NCI-H82 treated with DMSO at 0.1 percent for 48 hours (cell line): ENCODE data around the gene TAF4.
"Not testable (repeated sequence)": the region's sequence is repeated elsewhere in the genome, so short reads cannot be mapped to it uniquely, and the experiment has no call there.

ENCODE experiments used
- DNase-seq: peaks from one replicate; lab custom pipeline; 2025; ENCODE audit not compliant: unreplicated experiment; lab: John Stamatoyannopoulos, UW

The TAF4 gene

GRCh38 chr20:61949714-61950640 lies 115.7 kb downstream of the TAF4 start:
- no peak for DNase-seq

DNA sequence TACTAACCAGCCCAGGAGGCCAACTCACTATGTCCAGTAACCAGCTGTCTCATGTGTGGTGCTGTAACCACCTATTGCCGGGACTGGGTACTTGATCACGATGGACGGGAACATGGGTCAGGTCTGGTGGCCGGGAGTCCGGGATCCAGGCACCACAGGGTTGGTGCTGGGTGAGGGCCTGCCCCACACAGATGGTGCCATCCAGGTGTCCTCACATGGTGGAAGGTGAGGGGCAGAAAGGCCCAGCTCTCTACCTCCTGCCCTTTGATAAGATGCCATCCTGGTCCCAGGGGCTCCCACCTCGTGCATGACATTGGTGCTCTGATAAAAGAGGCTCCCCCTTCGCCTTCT lies 116.3 kb downstream of the TAF4 start:
- no peak for DNase-seq

- DNase-seq: no peak
Measured at GRCh38 chr20:61948586-61949362, 116.9 kb downstream of the TAF4 start.

DNA sequence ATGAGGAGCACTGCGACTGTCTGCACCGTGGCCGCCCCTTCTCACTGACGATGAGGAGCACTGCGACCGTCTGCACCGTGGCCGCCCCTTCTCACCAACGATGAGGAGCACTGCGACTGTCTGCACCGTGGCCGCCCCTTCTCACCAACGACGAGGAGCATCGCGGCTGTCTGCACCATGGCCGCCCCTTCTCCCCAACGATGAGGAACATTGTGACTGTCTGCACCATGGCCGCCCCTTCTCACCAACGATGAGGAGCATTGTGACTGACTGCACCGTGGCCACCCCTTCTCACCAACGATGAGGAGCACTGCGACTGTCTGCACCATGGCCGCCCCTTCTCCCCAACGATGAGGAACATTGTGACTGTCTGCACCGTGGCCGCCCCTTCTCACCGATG lies 117.6 kb downstream of the TAF4 start:
- DNase-seq: not testable (repeated sequence)

GRCh38 chr20:61945495-61945894 lies 120.2 kb downstream of the TAF4 start:
- DNase-seq: not testable (repeated sequence)

GRCh38 chr20:61944967-61945366 lies 120.7 kb downstream of the TAF4 start:
- not testable (repeated sequence) for DNase-seq

DNA sequence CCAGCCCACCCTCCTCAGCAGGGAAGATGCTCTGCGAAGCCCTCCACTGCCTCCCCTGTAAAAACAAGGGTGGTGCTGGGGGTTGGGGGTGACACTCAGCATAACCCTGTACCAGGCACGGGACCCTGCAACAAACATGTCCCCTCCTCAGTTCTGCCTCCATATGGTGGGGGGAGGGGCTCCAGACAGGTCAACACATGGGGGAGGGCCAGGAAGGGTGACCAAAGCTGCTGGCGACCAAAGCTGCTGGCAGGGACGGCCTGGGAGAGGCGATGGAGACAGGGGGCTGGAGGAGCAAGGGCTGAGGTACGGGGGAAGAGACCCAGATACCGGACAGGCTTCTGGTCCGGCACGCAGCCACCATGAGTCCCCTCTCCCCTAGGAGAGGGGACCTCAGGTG lies 123.2 kb downstream of the TAF4 start:
- no peak for DNase-seq

DNA sequence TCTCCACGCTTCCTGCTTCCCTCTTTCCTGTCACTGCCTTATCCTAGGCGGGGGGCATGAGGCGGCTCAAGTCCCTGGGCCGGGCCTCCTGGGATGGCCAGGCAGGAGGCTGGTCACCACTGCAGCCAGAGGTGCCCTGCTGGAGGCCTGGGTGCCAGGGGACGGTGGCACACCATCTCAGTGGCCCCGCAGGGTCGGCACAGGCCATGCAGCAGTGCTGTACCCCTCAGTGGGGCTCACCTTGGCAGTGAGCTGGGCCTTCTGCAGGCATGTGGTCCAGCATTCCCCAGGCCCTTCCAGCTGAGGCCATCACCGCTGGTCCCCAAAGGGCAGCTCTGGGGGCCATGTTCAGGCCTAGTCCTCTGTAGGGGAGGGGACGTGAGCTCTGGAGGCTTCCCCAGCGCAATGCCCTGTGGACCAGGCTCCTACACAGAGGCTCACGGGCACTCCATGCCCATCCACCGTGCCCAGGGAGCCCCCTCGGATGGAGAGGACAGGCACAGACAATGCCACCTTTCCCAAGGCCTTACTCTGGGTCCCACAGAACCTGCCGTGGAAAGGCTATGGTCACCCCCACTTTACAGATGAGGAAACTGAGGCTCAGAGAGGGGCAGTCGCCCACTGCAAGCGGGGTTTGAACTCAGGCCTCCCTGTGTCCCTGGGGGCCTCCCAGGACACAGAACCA lies 123.8 kb downstream of the TAF4 start:
- no peak for DNase-seq

GRCh38 chr20:61940976-61941720 lies 124.5 kb downstream of the TAF4 start:
- no peak for DNase-seq

DNA sequence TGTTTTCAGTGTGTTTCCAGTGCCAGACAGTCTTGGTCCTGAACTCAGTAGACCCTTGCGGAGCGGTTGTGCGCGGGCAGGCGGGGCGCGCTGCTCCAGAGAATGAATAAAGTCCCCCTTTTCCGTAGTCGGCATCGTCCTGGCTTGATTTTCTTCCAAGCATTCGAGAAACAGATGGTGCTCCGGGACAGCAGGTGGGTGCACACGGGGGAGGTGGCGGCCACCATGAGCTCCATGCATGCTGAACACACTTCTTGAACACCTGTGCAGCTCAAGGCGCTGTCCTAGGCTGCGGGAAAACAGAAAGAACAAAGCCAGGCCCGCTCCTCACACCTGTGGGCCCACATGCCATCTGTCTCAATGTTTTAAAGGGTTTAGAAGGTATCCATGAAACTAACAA lies 125.2 kb downstream of the TAF4 start:
- no peak for DNase-seq

- no peak for DNase-seq
Measured at GRCh38 chr20:61939691-61940360, 125.9 kb downstream of the TAF4 start.

GRCh38 chr20:61938839-61939690 lies 126.6 kb downstream of the TAF4 start:
- no peak for DNase-seq

GRCh38 chr20:61937963-61938838 lies 127.5 kb downstream of the TAF4 start:
- DNase-seq: no peak

DNA sequence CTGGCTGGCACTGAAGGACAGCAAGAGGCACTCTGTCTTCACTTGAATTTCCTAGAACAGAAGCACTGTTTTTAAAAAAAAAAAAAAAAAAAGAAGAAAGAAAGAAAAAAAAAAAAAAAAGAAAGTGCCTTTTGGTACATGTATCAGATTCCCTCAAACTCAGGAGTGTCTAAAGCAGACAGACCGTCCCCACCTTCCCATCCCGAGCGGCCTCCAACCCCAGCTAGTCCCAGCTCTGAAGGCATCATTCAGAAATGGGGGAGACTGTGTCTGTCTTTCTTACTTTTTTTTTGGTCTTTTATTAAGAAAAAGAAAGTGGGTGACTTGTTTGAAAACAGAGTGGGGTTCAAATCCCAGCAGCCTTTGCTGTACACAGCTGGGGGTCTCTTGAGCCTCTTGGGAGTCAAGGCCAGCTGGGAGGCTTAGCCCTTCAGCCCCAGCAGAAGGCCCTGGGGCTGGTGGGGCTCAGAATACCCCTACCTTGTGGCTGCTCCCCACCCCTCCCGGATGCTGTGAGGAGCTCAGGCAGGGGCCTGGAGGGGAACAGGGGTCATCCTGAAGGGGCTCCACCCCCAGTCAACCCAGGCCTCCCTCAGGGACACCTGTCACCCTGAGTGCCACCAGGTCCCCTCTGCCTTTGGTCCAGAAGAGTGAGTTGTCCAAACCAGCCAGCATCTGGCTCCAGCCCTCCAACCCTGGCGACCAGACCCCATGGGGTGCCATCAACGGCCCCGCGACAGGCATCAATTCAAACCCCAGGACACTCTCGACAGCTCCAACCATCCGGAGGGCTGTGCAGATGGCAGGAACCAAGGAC lies 128.3 kb downstream of the TAF4 start:
- DNase-seq: no peak

DNA sequence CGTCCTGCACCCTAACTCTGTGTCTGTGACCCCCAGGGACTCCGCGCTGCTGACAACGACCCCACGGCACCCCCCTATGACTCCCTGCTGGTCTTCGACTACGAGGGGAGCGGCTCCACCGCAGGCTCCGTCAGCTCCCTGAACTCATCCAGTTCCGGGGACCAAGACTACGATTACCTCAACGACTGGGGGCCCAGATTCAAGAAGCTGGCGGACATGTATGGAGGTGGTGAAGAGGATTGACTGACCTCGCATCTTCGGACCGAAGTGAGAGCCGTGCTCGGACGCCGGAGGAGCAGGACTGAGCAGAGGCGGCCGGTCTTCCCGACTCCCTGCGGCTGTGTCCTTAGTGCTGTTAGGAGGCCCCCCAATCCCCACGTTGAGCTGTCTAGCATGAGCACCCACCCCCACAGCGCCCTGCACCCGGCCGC lies 129.0 kb downstream of the TAF4 start:
- DNase-seq: no peak

GRCh38 chr20:61935926-61936700 lies 129.6 kb downstream of the TAF4 start:
- DNase-seq: no peak
